Stimulated activated CD4-positive, alpha-beta T cell treated with anti-CD3 and anti-CD28 coated beads, Interleukin-1b, Interleukin-23, amount 100 ng/mL, for 1 hour (primary cell): ENCODE measurements around the gene TTC22.
A peak's percentile ranks its signal among the peaks of the same experiment; 100 is the strongest.

ENCODE experiments used
- DNase-seq, 2 donors: peaks; one replicate each; pipeline ENCODE4 v3.0.0-alpha.2; 2020; ENCODE audit warnings: low read depth in 2 of 2

The TTC22 gene

GRCh38 chr1:54800899-54801759 is at the start of gene TTC22:
TTC22 (minus strand) TSS chr1:54801323; CDS start chr1:54801163, 160 bp downstream.
- DNase-seq: peak; percentile 23 to 38

- DNase-seq: no peak
Observed at GRCh38 chr1:54850737-54851136, 49.6 kb upstream of the TTC22 start.

- no peak for DNase-seq
Observed at GRCh38 chr1:54850069-54850730, 49.1 kb upstream of the TTC22 start.

DNA sequence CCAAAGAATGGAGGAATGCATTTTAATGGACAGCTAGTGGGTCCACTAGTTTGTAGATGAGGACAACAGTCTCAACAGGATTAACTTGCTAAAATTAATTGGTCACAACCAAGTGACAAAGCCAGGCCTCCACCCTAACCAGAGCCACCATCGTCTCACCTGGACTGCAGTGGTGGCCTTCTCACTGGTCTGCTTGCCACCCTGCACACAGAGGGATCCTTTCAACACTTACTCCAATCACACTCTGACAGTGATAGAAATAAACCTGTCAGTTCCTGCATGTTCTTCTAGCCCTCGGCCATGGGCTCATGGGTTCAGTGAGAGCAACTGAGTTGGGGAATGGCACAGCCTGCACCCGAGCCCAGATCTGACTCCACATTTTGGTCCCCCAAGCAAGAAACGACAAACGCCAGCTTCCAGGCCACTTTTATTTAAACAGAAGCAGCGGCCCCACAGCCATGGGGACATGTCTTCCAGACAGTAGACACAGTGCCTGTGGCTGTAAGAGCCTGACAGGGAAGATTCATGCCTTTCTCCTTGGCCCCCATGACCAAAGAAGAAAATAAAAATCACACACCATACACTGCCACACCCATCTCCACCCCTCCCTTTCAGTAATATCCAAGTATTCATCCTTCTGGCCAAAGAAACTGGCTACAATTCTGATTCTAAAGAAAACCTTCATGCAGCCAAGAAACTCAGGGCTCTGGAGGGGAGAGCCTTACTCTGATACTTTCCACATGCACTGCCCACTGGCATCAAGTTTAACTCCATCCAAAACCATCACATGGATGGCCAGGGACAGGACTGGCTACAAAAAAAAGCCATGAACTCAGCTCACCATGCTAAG is 48.3 kb upstream of the TTC22 start:
- no peak for DNase-seq

DNA sequence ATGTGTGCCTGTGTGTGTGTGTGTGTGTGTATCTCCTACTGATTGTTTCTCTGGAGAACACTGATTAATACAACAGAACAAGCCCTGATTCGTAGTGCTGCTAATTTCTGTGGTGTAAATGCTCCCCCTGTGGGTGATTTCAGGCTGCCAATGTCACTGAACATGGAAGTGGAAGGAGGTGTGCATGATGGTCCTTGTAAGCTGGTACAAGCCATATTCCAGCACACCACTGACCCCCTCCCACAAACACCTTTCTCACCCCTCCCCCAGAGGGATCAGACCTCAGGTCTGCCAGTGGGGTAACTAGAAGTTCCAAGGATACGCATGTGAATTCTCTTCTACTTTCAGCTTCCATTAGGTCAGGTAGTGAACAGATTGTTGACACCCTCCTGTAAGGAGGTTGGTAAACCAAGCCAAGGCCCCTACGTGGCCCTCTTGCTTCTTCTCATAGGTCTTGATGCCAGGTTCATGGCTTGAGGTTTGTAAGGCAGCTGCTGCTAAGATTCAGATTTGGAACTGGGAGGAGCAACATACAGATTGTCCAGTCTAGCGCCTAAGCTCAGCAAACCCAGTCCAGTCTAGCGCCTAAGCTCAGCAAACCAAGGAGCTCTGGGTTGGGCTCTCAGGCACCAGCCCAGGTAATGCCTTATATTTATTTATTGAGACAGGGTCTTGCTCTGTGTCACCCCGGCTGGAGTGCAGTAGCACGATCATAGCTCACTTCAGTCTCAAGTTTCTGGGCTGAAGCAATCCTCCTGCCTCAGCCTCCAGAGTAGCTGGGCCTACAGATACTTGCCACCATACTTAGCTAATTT is 47.2 kb upstream of the TTC22 start:
- no peak for DNase-seq

- no peak for DNase-seq
Observed at GRCh38 chr1:54846716-54847284, 45.7 kb upstream of the TTC22 start.

DNA sequence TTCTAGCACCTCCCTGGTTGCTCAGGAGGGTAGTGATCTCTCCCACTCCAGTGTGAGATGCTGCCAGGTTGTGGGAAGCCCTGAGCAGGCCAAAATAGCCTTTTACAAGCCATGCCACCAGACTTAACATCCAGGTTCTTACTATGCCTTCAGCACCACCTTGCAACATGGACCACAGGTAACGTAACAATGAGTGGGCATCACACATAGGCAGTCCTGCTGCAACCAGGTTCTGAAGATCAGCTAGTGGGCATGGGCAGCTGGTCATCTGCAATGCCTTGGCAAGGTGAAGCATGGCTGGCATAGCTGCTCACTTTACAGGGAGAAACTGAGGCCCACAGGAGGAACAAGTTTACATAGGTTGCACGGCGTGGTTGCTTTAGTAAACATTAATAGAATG is 45.2 kb upstream of the TTC22 start:
- no peak for DNase-seq

DNA sequence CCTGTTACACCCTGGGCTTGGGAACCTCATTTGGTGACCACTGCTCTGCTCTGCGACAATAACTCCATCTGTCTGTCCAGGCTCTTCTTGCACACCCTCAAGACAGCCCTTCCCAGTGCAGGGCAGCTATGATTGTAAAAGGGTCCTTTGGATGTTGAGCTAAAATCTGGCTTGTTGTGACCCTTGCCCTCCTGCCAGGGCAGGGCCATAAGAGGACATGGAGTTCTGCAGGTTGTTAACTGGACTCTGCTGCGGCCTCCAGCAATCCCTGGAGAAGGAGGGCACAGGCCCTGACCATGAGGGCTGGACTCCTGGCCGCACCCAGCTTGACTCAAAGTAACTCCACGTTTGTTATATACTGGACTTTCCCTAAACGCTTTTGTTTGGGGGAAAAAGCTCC is 44.6 kb upstream of the TTC22 start:
- DNase-seq: no peak

DNA sequence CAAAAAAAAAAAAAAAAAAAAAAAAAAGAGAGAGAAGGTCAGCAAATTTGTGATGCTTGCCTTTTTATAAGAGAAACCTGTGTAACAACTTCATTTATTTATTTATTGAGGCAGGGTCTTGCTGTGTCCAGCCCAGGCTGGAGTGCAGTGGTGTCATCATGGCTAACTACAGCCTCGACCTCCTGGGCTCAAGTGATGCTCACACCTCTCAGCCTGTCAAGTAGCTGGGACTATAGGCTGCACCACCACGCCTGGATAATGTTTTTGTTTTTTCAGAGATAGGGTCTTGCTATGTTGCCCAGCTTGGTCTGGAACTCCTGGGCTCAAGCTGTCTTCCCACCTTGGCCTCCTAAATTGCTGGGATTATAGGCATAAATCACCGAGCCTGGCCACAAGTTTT is 43.4 kb upstream of the TTC22 start:
- no peak for DNase-seq

DNA sequence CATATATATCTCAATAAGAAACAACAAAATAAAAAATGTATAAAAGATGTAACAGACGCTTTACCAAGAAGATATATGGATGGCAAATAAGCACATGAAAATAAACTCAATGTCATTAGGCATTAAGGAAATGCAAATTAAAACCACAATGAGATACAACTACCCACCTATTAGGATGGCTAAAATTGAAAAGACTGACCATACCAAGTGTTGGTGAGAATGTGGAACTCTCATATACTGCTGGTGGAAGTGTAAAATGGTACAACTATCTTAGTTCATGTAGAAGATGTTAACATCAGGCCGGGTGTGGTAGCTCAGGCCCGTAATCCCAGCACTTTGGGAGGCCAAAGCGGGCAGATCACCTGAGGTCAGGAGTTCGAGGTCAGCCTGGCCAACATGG is 42.3 kb upstream of the TTC22 start:
- no peak for DNase-seq

DNA sequence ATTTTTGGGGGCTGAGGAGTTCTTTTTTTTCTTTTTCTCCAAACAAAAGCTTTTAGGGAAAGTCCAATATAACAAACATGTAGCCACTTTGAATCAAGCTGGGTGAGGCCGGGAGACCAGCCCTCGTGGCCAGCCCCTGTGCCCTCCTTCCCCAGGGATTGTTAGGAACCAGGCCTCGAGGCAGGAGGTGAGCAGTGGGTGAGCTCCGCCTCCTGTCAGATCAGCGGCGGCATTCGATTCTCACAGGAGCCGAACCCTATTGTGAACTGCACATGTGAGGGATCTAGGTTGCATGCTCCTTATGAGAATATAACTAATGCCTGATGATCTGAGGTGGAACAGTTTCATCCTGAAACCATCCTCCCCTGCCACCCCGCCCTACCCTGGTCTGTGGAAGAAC is 41.8 kb upstream of the TTC22 start:
- DNase-seq: no peak

DNA sequence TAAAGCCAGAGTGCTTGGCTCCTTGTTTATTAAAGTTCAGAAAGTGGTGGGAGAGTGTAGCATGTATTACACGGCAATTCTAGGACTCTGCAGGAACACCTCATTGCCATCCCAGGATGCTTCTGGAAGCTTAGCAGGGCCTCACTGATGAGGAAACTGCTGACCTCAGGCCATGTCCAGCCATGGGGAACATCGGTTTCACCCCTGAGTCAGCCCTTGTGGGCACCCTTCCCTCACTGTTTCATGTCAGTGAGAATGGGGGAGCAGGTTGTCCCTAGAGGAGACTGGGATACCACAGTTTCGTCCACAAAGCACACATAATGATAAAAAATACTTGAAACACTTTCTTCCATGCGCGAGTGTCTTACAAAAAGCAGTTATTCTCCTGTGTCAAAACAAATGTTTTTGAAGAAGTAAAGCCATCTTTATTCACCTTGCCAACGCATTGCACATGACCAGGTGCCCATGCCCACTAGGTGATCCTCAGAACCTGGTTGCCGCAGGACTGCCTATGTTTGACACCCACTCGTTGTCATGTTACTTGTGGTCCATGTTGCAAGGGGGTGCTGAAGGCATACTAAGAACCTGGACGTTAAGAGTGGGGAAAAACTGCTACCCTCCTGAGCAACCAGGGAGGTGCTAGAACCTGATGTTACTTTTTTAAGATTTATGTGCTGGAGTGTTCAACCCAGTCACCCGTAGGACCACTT is 41.2 kb upstream of the TTC22 start:
- DNase-seq: no peak

- no peak for DNase-seq
Observed at GRCh38 chr1:54839824-54840223, 38.7 kb upstream of the TTC22 start.

- DNase-seq: no peak
Observed at GRCh38 chr1:54838565-54839180, 37.5 kb upstream of the TTC22 start.

- no peak for DNase-seq
Observed at GRCh38 chr1:54837002-54837853, 36.1 kb upstream of the TTC22 start.

GRCh38 chr1:54836594-54836993 is 35.5 kb upstream of the TTC22 start:
- DNase-seq: no peak

- no peak for DNase-seq
Observed at GRCh38 chr1:54835970-54836369, 34.8 kb upstream of the TTC22 start.

- DNase-seq: no peak
Observed at GRCh38 chr1:54835131-54835898, 34.2 kb upstream of the TTC22 start.
